ENCODE results near the gene SLC44A5.
"Not testable (repeated sequence)": the region's sequence is repeated elsewhere in the genome, so short reads cannot be mapped to it uniquely, and the experiment has no call there.

Gene SLC44A5

DNA sequence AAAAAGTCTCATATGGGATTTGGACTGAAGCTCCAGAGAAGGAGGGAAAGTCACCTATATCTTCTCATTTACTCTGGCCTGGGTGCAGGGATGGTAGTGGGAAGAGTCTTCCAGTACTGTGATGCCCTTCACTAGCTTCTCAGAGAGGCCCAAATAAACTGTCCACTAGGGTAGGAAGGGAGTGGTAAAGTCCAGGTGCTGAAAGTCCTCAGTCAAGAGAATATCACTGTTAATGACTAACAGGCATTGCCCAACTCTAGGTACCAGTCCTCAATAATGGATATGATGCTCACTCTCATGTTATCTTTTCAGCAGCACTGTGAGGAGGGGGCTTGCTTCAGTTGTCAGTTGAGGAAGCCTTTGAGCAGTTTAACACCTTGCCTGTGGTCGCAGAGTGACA lies 412.8 kb downstream of the SLC44A5 start:
- no peak for DNase-seq (ENCODE audit: insufficient read length)
- TF ChIP-seq TAF1 (IDR thresholded peaks at IDR 0.05; ENCODE audit: borderline replicate concordance, low read depth, low read length) (no peak), POLR2A (IDR thresholded peaks at IDR 0.05; ENCODE audit: low read depth, low read length) (no peak), POLR2AphosphoS5 (IDR thresholded peaks at IDR 0.05; ENCODE audit: low read depth, low read length) (no peak)
- no peak for FAIRE-seq

- FAIRE-seq (no peak), DNase-seq (ENCODE audit: insufficient read length) (no peak)
- no peak for TF ChIP-seq POLR2AphosphoS5 (IDR thresholded peaks at IDR 0.05; ENCODE audit: low read depth, low read length)
- TF ChIP-seq TAF1 (IDR thresholded peaks at IDR 0.05; ENCODE audit: borderline replicate concordance, low read depth, low read length): no peak
- no peak for TF ChIP-seq POLR2A (IDR thresholded peaks at IDR 0.05; ENCODE audit: low read depth, low read length)
These were observed 422.0 kb downstream of the SLC44A5 start for GRCh38 chr1:75188892-75189291.

- not testable (repeated sequence) for DNase-seq (ENCODE audit: insufficient read length)
These were observed 429.5 kb downstream of the SLC44A5 start for GRCh38 chr1:75181214-75181955.

DNA sequence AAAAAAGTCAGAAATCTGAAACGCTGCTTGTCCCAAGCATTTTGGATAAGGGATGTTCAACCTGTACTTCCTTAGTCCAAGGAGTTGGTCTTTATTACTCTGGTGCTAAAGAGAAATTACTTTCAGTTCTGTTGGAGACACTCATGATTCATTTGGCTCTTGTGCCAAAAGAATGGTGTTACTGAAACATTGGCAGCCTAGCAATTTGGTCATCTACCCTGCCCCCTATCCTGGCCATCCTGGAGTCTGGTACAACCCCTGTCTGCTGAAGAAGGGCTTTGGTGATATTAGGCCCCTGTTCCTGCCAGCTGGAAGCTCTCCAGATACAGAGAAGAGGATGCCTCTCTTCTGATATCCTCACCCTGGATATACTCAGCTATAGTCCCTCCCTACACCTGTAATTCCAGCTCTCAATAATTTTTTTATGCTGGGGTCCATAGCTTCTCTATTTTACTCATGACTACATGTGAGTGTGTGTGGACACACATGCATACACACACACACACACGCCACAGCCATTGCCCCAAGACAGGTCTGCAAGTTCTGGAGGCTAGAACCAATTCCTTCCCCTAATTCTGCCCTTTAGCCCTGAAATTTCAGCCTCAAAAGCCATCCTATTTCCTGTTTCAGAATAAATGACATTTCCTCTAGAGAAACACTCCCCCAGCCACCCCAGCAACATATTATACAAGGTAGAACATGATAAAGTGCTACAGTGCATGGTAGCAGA lies 436.7 kb downstream of the SLC44A5 start:
- FAIRE-seq: no peak
- no peak for DNase-seq (ENCODE audit: insufficient read length)
- TF ChIP-seq POLR2AphosphoS5 (IDR thresholded peaks at IDR 0.05; ENCODE audit: low read depth, low read length) (no peak), TAF1 (IDR thresholded peaks at IDR 0.05; ENCODE audit: borderline replicate concordance, low read depth, low read length) (no peak), POLR2A (IDR thresholded peaks at IDR 0.05; ENCODE audit: low read depth, low read length) (no peak)

More at GRCh38 chr1:75181214-75181955, 429.5 kb downstream of the SLC44A5 start:
- FAIRE-seq: not testable (repeated sequence)

GRCh38 chr1:75172556-75172955 lies 438.4 kb downstream of the SLC44A5 start:
- TF ChIP-seq POLR2A (IDR thresholded peaks at IDR 0.05; ENCODE audit: low read depth, low read length) (no peak), POLR2AphosphoS5 (IDR thresholded peaks at IDR 0.05; ENCODE audit: low read depth, low read length) (no peak), TAF1 (IDR thresholded peaks at IDR 0.05; ENCODE audit: borderline replicate concordance, low read depth, low read length) (no peak)

GRCh38 chr1:75171876-75172275 lies 439.0 kb downstream of the SLC44A5 start:
- TF ChIP-seq POLR2AphosphoS5 (IDR thresholded peaks at IDR 0.05; ENCODE audit: low read depth, low read length) (no peak), POLR2A (IDR thresholded peaks at IDR 0.05; ENCODE audit: low read depth, low read length) (no peak)
- FAIRE-seq: no peak
- DNase-seq (ENCODE audit: insufficient read length): no peak

More at GRCh38 chr1:75172556-75172955, 438.4 kb downstream of the SLC44A5 start:
- no peak for DNase-seq (ENCODE audit: insufficient read length)
- no peak for FAIRE-seq

DNA sequence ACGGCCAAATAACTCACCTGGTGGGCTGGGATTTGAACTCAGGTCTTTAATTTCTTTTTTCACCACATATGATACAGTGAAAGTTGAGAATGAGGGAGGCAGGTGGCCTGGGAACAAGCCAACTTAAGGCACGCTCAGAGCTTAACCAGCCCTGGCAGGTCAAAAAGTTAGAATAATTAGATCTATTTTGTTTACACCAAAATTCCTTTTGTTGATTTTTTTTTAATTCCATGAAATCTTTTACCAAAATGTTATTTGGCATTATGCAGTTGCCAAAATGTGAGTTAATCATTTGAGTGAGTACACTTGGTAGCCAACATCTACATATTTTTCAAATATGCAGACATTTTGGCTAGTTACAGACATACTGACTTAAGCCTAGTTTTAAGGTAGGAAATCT lies 439.9 kb downstream of the SLC44A5 start:
- TF ChIP-seq TAF1 (IDR thresholded peaks at IDR 0.05; ENCODE audit: borderline replicate concordance, low read depth, low read length): no peak
- no peak for TF ChIP-seq POLR2AphosphoS5 (IDR thresholded peaks at IDR 0.05; ENCODE audit: low read depth, low read length)
- no peak for TF ChIP-seq POLR2A (IDR thresholded peaks at IDR 0.05; ENCODE audit: low read depth, low read length)
- no peak for FAIRE-seq
- DNase-seq (ENCODE audit: insufficient read length): no peak

DNA sequence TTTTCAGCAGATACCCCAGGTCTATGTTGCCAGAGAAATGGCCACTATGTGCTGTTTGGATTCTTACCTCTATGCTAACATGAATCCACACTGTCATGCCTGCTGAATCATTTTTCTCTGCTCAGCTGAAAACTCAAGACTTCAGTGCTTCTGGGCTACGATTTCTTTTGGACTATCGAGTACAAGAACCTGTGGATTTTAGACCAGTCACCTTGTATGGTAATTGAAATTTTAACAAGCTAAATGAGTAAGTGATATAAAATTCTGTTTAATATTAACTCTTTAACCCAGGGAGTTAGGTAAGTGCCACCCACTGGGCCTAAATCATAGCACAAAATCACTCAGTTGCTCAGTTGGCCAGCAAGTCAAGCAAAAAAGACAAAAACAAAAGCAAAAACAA lies 440.9 kb downstream of the SLC44A5 start:
- no peak for FAIRE-seq

DNA sequence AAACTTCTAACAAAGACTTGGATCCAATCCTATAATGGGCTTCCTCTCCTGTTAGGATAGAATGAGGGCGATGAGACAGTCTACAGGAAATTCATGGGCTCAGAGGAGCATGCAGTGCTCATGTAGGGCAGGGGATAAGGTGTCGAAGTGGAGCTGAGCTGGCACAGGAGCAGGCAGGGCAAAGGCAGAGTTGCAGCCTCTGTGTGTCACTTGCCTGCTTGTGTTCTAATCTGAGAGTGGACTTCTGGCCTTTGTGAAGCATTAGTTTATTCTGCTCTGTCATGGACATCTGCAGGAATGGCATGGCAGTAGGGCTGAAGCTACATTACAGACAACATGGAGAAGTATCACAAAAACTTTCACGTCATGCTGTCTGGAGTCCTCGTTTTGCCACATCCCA lies 444.1 kb downstream of the SLC44A5 start:
- DNase-seq (ENCODE audit: insufficient read length) (no peak), FAIRE-seq (no peak)
- TF ChIP-seq POLR2AphosphoS5 (IDR thresholded peaks at IDR 0.05; ENCODE audit: low read depth, low read length) (no peak), TAF1 (IDR thresholded peaks at IDR 0.05; ENCODE audit: borderline replicate concordance, low read depth, low read length) (no peak), POLR2A (IDR thresholded peaks at IDR 0.05; ENCODE audit: low read depth, low read length) (no peak)

More for the DNA sequence above, 440.9 kb downstream of the SLC44A5 start:
- no peak for DNase-seq (ENCODE audit: insufficient read length)
- TF ChIP-seq TAF1 (IDR thresholded peaks at IDR 0.05; ENCODE audit: borderline replicate concordance, low read depth, low read length) (no peak), POLR2AphosphoS5 (IDR thresholded peaks at IDR 0.05; ENCODE audit: low read depth, low read length) (no peak)

- DNase-seq (ENCODE audit: insufficient read length) (no peak), FAIRE-seq (no peak)
- TF ChIP-seq POLR2A (IDR thresholded peaks at IDR 0.05; ENCODE audit: low read depth, low read length) (no peak), TAF1 (IDR thresholded peaks at IDR 0.05; ENCODE audit: borderline replicate concordance, low read depth, low read length) (no peak), POLR2AphosphoS5 (IDR thresholded peaks at IDR 0.05; ENCODE audit: low read depth, low read length) (no peak)
These were observed 445.6 kb downstream of the SLC44A5 start for GRCh38 chr1:75165264-75165663.

DNA sequence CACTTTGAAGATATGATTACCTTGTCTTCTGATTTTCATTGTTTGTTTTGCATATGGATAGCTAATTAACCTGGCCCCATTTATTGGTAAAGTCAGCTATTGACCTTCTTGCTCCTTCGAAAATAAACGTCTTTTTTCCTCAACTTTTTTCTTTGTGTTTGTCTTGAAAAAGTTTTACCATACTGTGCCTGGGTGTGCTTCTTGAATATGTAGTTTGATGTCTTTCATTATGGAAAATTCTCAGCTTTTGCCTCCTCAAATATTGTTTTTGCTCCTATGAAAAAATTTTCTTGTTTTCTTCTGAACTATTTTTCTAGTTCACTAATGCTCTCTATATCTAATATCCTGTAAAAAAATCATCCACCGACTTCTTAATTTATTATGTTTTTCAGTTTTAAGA lies 451.8 kb downstream of the SLC44A5 start:
- DNase-seq (ENCODE audit: insufficient read length) (no peak), FAIRE-seq (no peak)
- no peak for TF ChIP-seq POLR2A (IDR thresholded peaks at IDR 0.05; ENCODE audit: low read depth, low read length)
- no peak for TF ChIP-seq TAF1 (IDR thresholded peaks at IDR 0.05; ENCODE audit: borderline replicate concordance, low read depth, low read length)
- no peak for TF ChIP-seq POLR2AphosphoS5 (IDR thresholded peaks at IDR 0.05; ENCODE audit: low read depth, low read length)
